NT2/D1 (cell line): Measurements from ENCODE around the gene CD2.

Experiments used
- SUZ12 ChIP-seq: IDR thresholded peaks from 2 replicates; pipeline ENCODE4 v1.6.1; 2011; ENCODE audit not compliant: insufficient read length, insufficient read depth; ENCODE audit errors: extremely low read depth
- YY1 ChIP-seq: IDR thresholded peaks from 2 replicates; pipeline ENCODE4 v1.6.1; 2011; ENCODE audit not compliant: insufficient read length, insufficient read depth
- ZNF274 ChIP-seq: IDR thresholded peaks from 2 replicates; pipeline ENCODE4 v1.6.1; 2011; ENCODE audit warnings: mild to moderate bottlenecking, low read depth, low read length

DNA sequence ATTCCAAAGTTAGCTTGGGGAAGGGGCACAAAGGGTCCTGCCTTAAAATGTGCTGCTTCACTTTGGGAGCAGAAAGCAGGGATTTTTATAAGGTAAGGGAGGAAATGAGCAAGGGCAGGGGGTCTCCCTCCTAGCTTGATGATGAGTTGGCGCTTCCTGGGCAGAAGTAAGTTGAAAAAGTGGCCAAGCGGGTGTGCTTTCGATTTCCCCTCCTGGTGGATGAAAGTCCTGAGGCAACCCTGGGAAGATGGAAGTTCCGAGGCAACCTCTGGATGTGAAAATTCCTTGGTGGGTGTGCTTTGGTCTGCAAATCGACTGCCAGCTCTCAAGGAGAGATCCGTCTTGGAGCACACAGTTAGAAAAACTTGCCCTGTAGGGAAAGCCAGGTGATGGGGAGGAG, 41.7 kb upstream of the CD2 start:
- no peak for TF ChIP-seq YY1
- no peak for TF ChIP-seq ZNF274
- TF ChIP-seq SUZ12: no peak
